ENCODE measurements around the gene IQCK. TPM values are rescaled to one million over a fixed set of nuclear protein-coding genes. Genes with fewer than 3 reads are reported as not detected.
A peak's percentile ranks its signal among the peaks of the same experiment; 100 is the strongest.

Gene IQCK
- total and polyA plus RNA-seq, 2 experiments from 2014 or later, result 7.2 to 11.8 TPM

GRCh38 chr16:19883296-19883965, 165.4 kb downstream of the IQCK start:
- Histone ChIP-seq H3K27me3 (no peaks in the 10 kb centered on the region), H3K9me2 (replicated peaks; ENCODE audit: insufficient read depth) (no peaks in the 10 kb centered on the region), H4K20me1 (ENCODE audit: insufficient read depth, poor library complexity, severe bottlenecking) (peaks cover 3% of the 10 kb centered on the region), H3K4me2 (peak overlapping the region; percentile 98), H3K4me1 (ENCODE audit: insufficient read depth) (peaks cover 5% of the 10 kb centered on the region), H2AFZ (peak overlapping the region; percentile 80), H3K36me3 (replicated peaks; ENCODE audit: insufficient read depth, low read depth) (no peaks in the 10 kb centered on the region), H3K79me2 (peaks cover 50% of the 10 kb centered on the region), H3K27ac (peak overlapping the region; percentile 71), H3K9me3 (ENCODE audit: low read depth) (no peaks in the 10 kb centered on the region), H3K4me3 (peak overlapping the region; percentile 99)
- DNase-seq (ENCODE audit: low spot score), result peak; percentile 56
- WGBS (ENCODE audit: low lambda C conversion rate, missing lambda C conversion rate), result 2% methylated on average over 31 of the region's 35 CpGs
- TF ChIP-seq EZH2 (IDR thresholded peaks at IDR 0.05; ENCODE audit: borderline replicate concordance) (no peak), EZH2phosphoT487 (IDR thresholded peaks at IDR 0.05; ENCODE audit: low read depth, severe bottlenecking, unreplicated experiment) (no peak)

GRCh38 chr16:19883966-19884485, 166.0 kb downstream of the IQCK start:
- Histone ChIP-seq H3K79me2 (peaks cover 44% of the 10 kb centered on the region), H3K27me3 (no peaks in the 10 kb centered on the region)
- peak; percentile 55 for DNase-seq (ENCODE audit: low spot score)

GRCh38 chr16:19884611-19885450, 166.8 kb downstream of the IQCK start, which contains the start of gene GPRC5B:
GPRC5B (minus strand) TSS chr16:19884848; CDS start chr16:19872845, 12,003 bp downstream.
- Histone ChIP-seq H3K4me1 (ENCODE audit: insufficient read depth) (no peaks in the 10 kb centered on the region), H4K20me1 (ENCODE audit: insufficient read depth, poor library complexity, severe bottlenecking) (no peaks in the 10 kb centered on the region), H3K4me3 (peak within 1 kb of the TSS; percentile 99), H3K27me3 (no peaks in the 10 kb centered on the region), H3K27ac (peak within 1 kb of the TSS; percentile 71), H2AFZ (peak within 1 kb of the TSS; percentile 95), H3K9me3 (ENCODE audit: low read depth) (no peaks in the 10 kb centered on the region), H3K79me2 (peaks cover 40% of the 10 kb centered on the region), H3K36me3 (replicated peaks; ENCODE audit: insufficient read depth, low read depth) (no peaks in the 10 kb centered on the region), H3K4me2 (peak within 1 kb of the TSS; percentile 98), H3K9me2 (replicated peaks; ENCODE audit: insufficient read depth) (no peaks in the 10 kb centered on the region)
- TF ChIP-seq CTCF (IDR thresholded peaks at IDR 0.05; ENCODE audit: poor library complexity) (no peak), EZH2phosphoT487 (IDR thresholded peaks at IDR 0.05; ENCODE audit: low read depth, severe bottlenecking, unreplicated experiment) (no peak), EZH2 (IDR thresholded peaks at IDR 0.05; ENCODE audit: borderline replicate concordance) (no peak)
- WGBS (ENCODE audit: low lambda C conversion rate, missing lambda C conversion rate), result 22% methylated on average over 43 of the region's 85 CpGs
- peak; percentile 84 for DNase-seq (ENCODE audit: low spot score)

More at GRCh38 chr16:19883966-19884485, 166.0 kb downstream of the IQCK start:
- peak overlapping the region; percentile 71 for H3K27ac ChIP-seq
- H3K4me3 ChIP-seq, result peak overlapping the region; percentile 99
- H3K9me3 ChIP-seq (ENCODE audit: low read depth), result no peaks in the 10 kb centered on the region
- peak overlapping the region; percentile 80 for H2AFZ ChIP-seq
- WGBS (ENCODE audit: low lambda C conversion rate, missing lambda C conversion rate), result 2% methylated on average over 11 of the region's 24 CpGs
- TF ChIP-seq EZH2 (IDR thresholded peaks at IDR 0.05; ENCODE audit: borderline replicate concordance) (no peak), CTCF (IDR thresholded peaks at IDR 0.05; ENCODE audit: poor library complexity) (no peak), EZH2phosphoT487 (IDR thresholded peaks at IDR 0.05; ENCODE audit: low read depth, severe bottlenecking, unreplicated experiment) (no peak)
- H3K4me2 ChIP-seq, result peak overlapping the region; percentile 98
- H3K36me3 ChIP-seq (replicated peaks; ENCODE audit: insufficient read depth, low read depth), result no peaks in the 10 kb centered on the region
- no peaks in the 10 kb centered on the region for H3K9me2 ChIP-seq (replicated peaks; ENCODE audit: insufficient read depth)
- peaks cover 2% of the 10 kb centered on the region for H3K4me1 ChIP-seq (ENCODE audit: insufficient read depth)
- H4K20me1 ChIP-seq (ENCODE audit: insufficient read depth, poor library complexity, severe bottlenecking), result no peaks in the 10 kb centered on the region

Data from hepatocyte (in vitro differentiated cells).